Caco-2 (cell line): ENCODE data around the gene PRDM13. TPM values are rescaled to one million over a fixed set of nuclear protein-coding genes. Genes with fewer than 3 reads are reported as not detected.
"Not testable (repeated sequence)": the region's sequence is repeated elsewhere in the genome, so short reads cannot be mapped to it uniquely, and the experiment has no call there.

ENCODE experiments used
- BruUV-seq: library from RNA; stranded (reverse); fragments of 400-500 nt; replicated peaks from 2 replicates; lab custom pipeline; 2021; lab: Mats Ljungman, UMichigan
- CTCF ChIA-PET: fragments of 300-600 bp; sonication (Branson Sonifier 250); formaldehyde crosslinking; loops from one replicate; lab custom pipeline; 2022; ENCODE audit warnings: antibody characterized with exemption; lab: Charles Lee
- POLR2A ChIA-PET: fragments of 300-600 bp; sonication (Branson Sonifier 250); formaldehyde crosslinking; loops from one replicate; lab custom pipeline; 2022; ENCODE audit warnings: antibody characterized with exemption; lab: Charles Lee
- DNase-seq, 2 experiments: peaks; one replicate each; pipeline versions ENCODE4 v3.0.0 to v3.0.0-alpha.2; 2020 to 2022
- H3K27me3 ChIP-seq: replicated peaks from 2 replicates; pipeline ENCODE4 v1.6.0; 2011; ENCODE audit warnings: low read length; ENCODE audit not compliant: control insufficient read depth, insufficient read depth
- H3K36me3 ChIP-seq: 2 replicates; pipeline ENCODE4 v1.5.1; 2011; ENCODE audit warnings: low read length; ENCODE audit not compliant: control insufficient read depth, insufficient read depth
- H3K4me1 ChIP-seq: fragments of 250-450 bp; sonication (Bioruptor Pico); 2 replicates; pipeline ENCODE4 v1.5.1; 2020; ENCODE audit warnings: mild to moderate bottlenecking
- H3K4me3 ChIP-seq: 2 replicates; pipeline ENCODE4 v1.5.1; 2011; ENCODE audit warnings: low read depth, mild to moderate bottlenecking, control low read depth, low read length
- H3K9me3 ChIP-seq: fragments of 250-450 bp; sonication (Bioruptor Pico); 2 replicates; pipeline ENCODE4 v1.5.1; 2020; ENCODE audit warnings: mild to moderate bottlenecking, moderate library complexity
- H3K27ac Mint-ChIP-seq: one replicate; pipeline ENCODE4 v1.8.0; 2022; ENCODE audit warnings: mixed read lengths; ENCODE audit not compliant: unreplicated experiment
- H3K27me3 Mint-ChIP-seq: one replicate; pipeline ENCODE4 v1.8.0; 2022; ENCODE audit warnings: mixed read lengths; ENCODE audit not compliant: insufficient read depth, unreplicated experiment
- H3K36me3 Mint-ChIP-seq: one replicate; pipeline ENCODE4 v1.8.0; 2022; ENCODE audit warnings: mild to moderate bottlenecking, mixed read lengths; ENCODE audit not compliant: insufficient read depth, unreplicated experiment
- H3K4me1 Mint-ChIP-seq: one replicate; pipeline ENCODE4 v1.8.0; 2022; ENCODE audit warnings: low read depth, mixed read lengths; ENCODE audit not compliant: unreplicated experiment
- H3K4me3 Mint-ChIP-seq: one replicate; pipeline ENCODE4 v1.8.0; 2022; ENCODE audit warnings: mild to moderate bottlenecking, moderate library complexity, mixed read lengths; ENCODE audit not compliant: unreplicated experiment
- H3K9me3 Mint-ChIP-seq: one replicate; pipeline ENCODE4 v1.8.0; 2022; ENCODE audit warnings: mixed read lengths; ENCODE audit not compliant: unreplicated experiment
- CTCF ChIP-seq, 2 experiments: fragments of 200-600 bp in 1 of 2; IDR thresholded peaks; 1 replicate in 1 of 2; 2 replicates in 1 of 2; pipeline versions ENCODE4 v1.5.1 to v1.8.0; 2011 to 2022; ENCODE audit warnings: antibody characterized with exemption in 1 of 2, control low read depth in 1 of 2, inconsistent platforms in 1 of 2, low read depth in 1 of 2, low read length in 1 of 2, mild to moderate bottlenecking in 1 of 2, moderate library complexity in 1 of 2; ENCODE audit not compliant: insufficient read depth in 1 of 2, severe bottlenecking in 1 of 2, unreplicated experiment in 1 of 2
- intact Hi-C: fragments of 100-400 bp; cut with micrococcal nuclease; formaldehyde crosslinking; loops from one replicate; pipeline ENCODE4 v1.10.0; 2022; ENCODE audit not compliant: unreplicated experiment
- total RNA-seq: library from RNA; stranded (reverse); gene quantifications from 2 replicates; pipeline ENCODE4 v1.2.3, GENCODE V29; 2022

PRDM13 gene
- total RNA-seq, 1 experiment from 2014 or later = 0.41 TPM

DNA sequence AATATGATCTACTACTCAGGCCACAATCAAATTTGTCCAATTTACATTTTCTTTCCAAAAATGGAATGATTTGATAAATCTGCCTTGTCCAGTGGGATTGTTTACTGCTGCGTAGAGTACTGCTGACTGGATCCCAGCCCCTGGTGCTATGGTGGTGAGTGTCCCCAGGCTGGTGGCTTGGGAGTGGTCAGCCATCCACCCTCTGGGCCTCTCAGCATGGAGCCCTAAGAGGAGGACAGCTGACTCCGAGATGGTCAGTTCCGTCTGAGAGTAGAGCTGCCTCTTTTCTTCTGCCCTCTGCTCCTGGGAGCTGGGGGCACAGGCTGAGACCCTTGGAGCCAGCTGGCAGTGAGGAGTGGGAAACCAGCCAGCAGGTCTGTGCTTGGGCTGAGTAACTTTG is 22.7 kb downstream of the PRDM13 start:
- Mint-ChIP-seq H3K9me3 (no peaks in the 10 kb centered on the region), H3K4me1 (no peaks in the 10 kb centered on the region), H3K36me3 (no peaks in the 10 kb centered on the region), H3K27me3 (peaks cover 17% of the 10 kb centered on the region), H3K27ac (no peak overlapping the region), H3K4me3 (no peak overlapping the region)
- no peaks in the 10 kb centered on the region for H3K27me3 ChIP-seq
- intact Hi-C loops = no loop called here
- DNase-seq = no peak
- H3K4me3 ChIP-seq = no peak overlapping the region
- CTCF ChIA-PET = no interaction called here
- no peaks in the 10 kb centered on the region; the same call in 1 of the 2 replicates for H3K9me3 ChIP-seq
- no peaks in the 10 kb centered on the region for H3K4me1 ChIP-seq
- H3K36me3 ChIP-seq = no peaks in the 10 kb centered on the region
- POLR2A ChIA-PET = no interaction called here
- BruUV-seq = no TSS peak
- no peak for TF ChIP-seq CTCF (IDR thresholded peaks at IDR 0.05; ENCODE audit: insufficient read depth in 1 of 2, low read depth in 1 of 2, low read length in 1 of 2, severe bottlenecking in 1 of 2, unreplicated experiment in 1 of 2)

DNA sequence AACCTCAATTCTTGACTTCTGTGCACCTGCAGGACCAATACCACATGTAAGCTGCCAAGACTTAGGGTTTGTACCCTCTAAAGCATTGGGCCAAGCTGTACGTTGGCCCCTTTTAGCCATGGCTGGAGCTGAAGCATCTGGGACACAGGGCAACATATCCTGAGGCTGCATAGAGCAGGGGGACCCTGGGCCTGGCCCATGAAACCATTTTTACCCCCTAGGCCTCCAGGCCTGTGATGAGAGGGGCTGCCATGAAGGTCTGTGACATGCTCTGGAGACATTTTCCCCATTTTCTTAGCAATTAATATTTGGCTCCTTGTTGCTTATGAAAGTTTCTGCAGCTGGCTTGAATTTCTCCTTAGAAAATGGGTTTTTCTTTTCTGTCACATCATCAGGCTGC is 31.0 kb downstream of the PRDM13 start:
- DNase-seq = no peak
- BruUV-seq = no TSS peak
- H3K4me1 Mint-ChIP-seq = no peaks in the 10 kb centered on the region
- no peaks in the 10 kb centered on the region for H3K27me3 Mint-ChIP-seq
- H3K27ac Mint-ChIP-seq = no peak overlapping the region
- Histone ChIP-seq H3K4me3 (no peak overlapping the region), H3K4me1 (no peaks in the 10 kb centered on the region), H3K9me3 (peaks cover 4% of the 10 kb centered on the region), H3K36me3 (no peaks in the 10 kb centered on the region), H3K27me3 (no peaks in the 10 kb centered on the region)
- intact Hi-C loops = no loop called here
- H3K4me3 Mint-ChIP-seq = no peak overlapping the region
- no peak for TF ChIP-seq CTCF (IDR thresholded peaks at IDR 0.05; ENCODE audit: insufficient read depth in 1 of 2, low read depth in 1 of 2, low read length in 1 of 2, severe bottlenecking in 1 of 2, unreplicated experiment in 1 of 2)
- H3K9me3 Mint-ChIP-seq = peaks cover 9% of the 10 kb centered on the region
- ChIA-PET CTCF (no interaction called here), POLR2A (no interaction called here)
- H3K36me3 Mint-ChIP-seq = no peaks in the 10 kb centered on the region

DNA sequence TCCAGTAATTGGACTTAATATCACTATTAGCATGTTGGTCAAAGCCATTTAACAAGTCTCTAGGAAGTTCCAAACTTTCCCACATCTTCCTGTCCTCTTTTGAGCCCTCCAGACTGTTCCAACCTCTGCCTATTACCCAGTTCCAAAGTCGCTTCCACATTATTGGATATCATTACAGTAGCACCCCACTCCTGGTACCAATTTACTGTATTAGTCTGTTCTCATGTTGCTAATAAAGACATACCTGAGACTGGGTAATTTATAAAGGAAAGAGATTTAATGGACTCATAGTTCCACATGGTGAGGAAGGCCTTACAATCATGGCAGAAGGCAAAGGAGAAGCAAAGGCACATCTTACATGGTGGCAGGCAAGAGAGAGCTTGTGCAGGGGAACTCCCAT is 31.7 kb downstream of the PRDM13 start:
- BruUV-seq, H3K4me1 ChIP-seq, H3K9me3 Mint-ChIP-seq, H3K27me3 Mint-ChIP-seq, H3K36me3 Mint-ChIP-seq, DNase-seq, H3K4me3 ChIP-seq, H3K27ac Mint-ChIP-seq, CTCF ChIA-PET, POLR2A ChIA-PET, intact Hi-C loops, H3K9me3 ChIP-seq, H3K27me3 ChIP-seq, H3K4me3 Mint-ChIP-seq, H3K4me1 Mint-ChIP-seq, H3K36me3 ChIP-seq: not testable (repeated sequence)

DNA sequence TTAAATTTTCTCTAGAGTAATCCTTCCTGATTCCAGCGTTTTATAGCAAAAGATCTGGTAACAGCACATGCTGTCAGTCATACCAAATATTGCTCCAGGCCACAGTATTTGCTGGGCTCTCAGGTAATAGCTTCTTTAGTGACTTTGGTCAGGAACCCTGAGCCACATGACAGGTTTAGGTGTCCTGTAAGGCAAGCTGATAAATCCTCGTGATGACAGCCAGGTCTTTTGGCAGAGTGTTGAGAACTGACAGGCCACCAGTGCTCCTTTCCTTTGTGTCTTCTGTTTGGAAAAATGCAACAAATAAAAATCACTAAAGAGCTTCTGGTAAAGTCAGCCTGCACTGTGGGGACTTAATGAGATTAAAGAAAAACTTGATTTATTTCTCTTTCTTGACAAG is 34.6 kb downstream of the PRDM13 start:
- H3K4me1 Mint-ChIP-seq = no peaks in the 10 kb centered on the region
- CTCF ChIA-PET = no interaction called here

More for the DNA sequence above, 34.6 kb downstream of the PRDM13 start:
- Histone ChIP-seq H3K9me3 (peaks cover 4% of the 10 kb centered on the region), H3K4me1 (no peaks in the 10 kb centered on the region), H3K4me3 (no peak overlapping the region), H3K36me3 (no peaks in the 10 kb centered on the region), H3K27me3 (no peaks in the 10 kb centered on the region)
- H3K36me3 Mint-ChIP-seq = no peaks in the 10 kb centered on the region
- peaks cover 4% of the 10 kb centered on the region for H3K27me3 Mint-ChIP-seq
- no peak for TF ChIP-seq CTCF (IDR thresholded peaks at IDR 0.05; ENCODE audit: insufficient read depth in 1 of 2, low read depth in 1 of 2, low read length in 1 of 2, severe bottlenecking in 1 of 2, unreplicated experiment in 1 of 2)
- H3K27ac Mint-ChIP-seq = no peak overlapping the region
- peaks cover 9% of the 10 kb centered on the region for H3K9me3 Mint-ChIP-seq
- POLR2A ChIA-PET = no interaction called here
- no peak overlapping the region for H3K4me3 Mint-ChIP-seq
- no TSS peak for BruUV-seq
- intact Hi-C loops = no loop called here
- DNase-seq = no peak
